NCI-H1436 (cell line): ENCODE measurements around the gene CTNND2.
"Not testable (repeated sequence)": the region's sequence is repeated elsewhere in the genome, so short reads cannot be mapped to it uniquely, and the experiment has no call there.

Experiments
- DNase-seq: peaks from one replicate; lab custom pipeline; 2025; lab: John Stamatoyannopoulos, UW

Gene CTNND2

GRCh38 chr5:11313694-11314093, 590.6 kb downstream of the CTNND2 start:
- DNase-seq: not testable (repeated sequence)

- no peak for DNase-seq
These were observed 592.5 kb downstream of the CTNND2 start for GRCh38 chr5:11311731-11312130.

- DNase-seq: no peak
These were observed 593.0 kb downstream of the CTNND2 start for GRCh38 chr5:11311272-11311671.

GRCh38 chr5:11310158-11310557, 594.1 kb downstream of the CTNND2 start:
- DNase-seq: no peak

- no peak for DNase-seq
These were observed 597.9 kb downstream of the CTNND2 start for GRCh38 chr5:11306365-11306764.

GRCh38 chr5:11305245-11305644, 599.0 kb downstream of the CTNND2 start:
- DNase-seq: no peak

GRCh38 chr5:11304641-11305040, 599.6 kb downstream of the CTNND2 start:
- no peak for DNase-seq

GRCh38 chr5:11302663-11303062, 601.6 kb downstream of the CTNND2 start:
- no peak for DNase-seq

- no peak for DNase-seq
These were observed 603.1 kb downstream of the CTNND2 start for GRCh38 chr5:11301171-11301570.

- no peak for DNase-seq
These were observed 603.5 kb downstream of the CTNND2 start for GRCh38 chr5:11300736-11301135.

GRCh38 chr5:11298877-11299276, 605.4 kb downstream of the CTNND2 start:
- DNase-seq: no peak

GRCh38 chr5:11293523-11293922, 610.7 kb downstream of the CTNND2 start:
- no peak for DNase-seq

- no peak for DNase-seq
These were observed 611.4 kb downstream of the CTNND2 start for GRCh38 chr5:11292648-11293356.

GRCh38 chr5:11289733-11290132, 614.5 kb downstream of the CTNND2 start:
- no peak for DNase-seq

- no peak for DNase-seq
These were observed 615.0 kb downstream of the CTNND2 start for GRCh38 chr5:11289208-11289607.

- no peak for DNase-seq
These were observed 622.4 kb downstream of the CTNND2 start for GRCh38 chr5:11281842-11282241.

GRCh38 chr5:11277323-11277722, 626.9 kb downstream of the CTNND2 start:
- DNase-seq: no peak

- no peak for DNase-seq
These were observed 630.9 kb downstream of the CTNND2 start for GRCh38 chr5:11273180-11273903.

GRCh38 chr5:11269515-11269914, 634.7 kb downstream of the CTNND2 start:
- DNase-seq: no peak

GRCh38 chr5:11268891-11269290, 635.4 kb downstream of the CTNND2 start:
- no peak for DNase-seq

- DNase-seq: no peak
These were observed 637.9 kb downstream of the CTNND2 start for GRCh38 chr5:11266331-11266730.

GRCh38 chr5:11261241-11261640, 643.0 kb downstream of the CTNND2 start:
- no peak for DNase-seq

- no peak for DNase-seq
These were observed 646.2 kb downstream of the CTNND2 start for GRCh38 chr5:11258001-11258400.

- no peak for DNase-seq
These were observed 651.7 kb downstream of the CTNND2 start for GRCh38 chr5:11252523-11252922.
